PC-9 (cell line): ENCODE results near the gene DET1.

Source experiments
- EZH2 ChIP-seq: fragments of 200-600 bp; sonication (generic); IDR thresholded peaks from 2 replicates; pipeline ENCODE4 v1.8.0; 2017; ENCODE audit warnings: antibody characterized with exemption, low read depth
- TF ChIP-seq, protein P1 (sequence below): fragments of 200-600 bp; sonication (generic); conservative IDR thresholded peaks from 2 replicates; pipeline ENCODE4 v1.6.1; 2017; ENCODE audit warnings: mixed run types, antibody characterized with exemption, mild to moderate bottlenecking, moderate library complexity

DNA sequence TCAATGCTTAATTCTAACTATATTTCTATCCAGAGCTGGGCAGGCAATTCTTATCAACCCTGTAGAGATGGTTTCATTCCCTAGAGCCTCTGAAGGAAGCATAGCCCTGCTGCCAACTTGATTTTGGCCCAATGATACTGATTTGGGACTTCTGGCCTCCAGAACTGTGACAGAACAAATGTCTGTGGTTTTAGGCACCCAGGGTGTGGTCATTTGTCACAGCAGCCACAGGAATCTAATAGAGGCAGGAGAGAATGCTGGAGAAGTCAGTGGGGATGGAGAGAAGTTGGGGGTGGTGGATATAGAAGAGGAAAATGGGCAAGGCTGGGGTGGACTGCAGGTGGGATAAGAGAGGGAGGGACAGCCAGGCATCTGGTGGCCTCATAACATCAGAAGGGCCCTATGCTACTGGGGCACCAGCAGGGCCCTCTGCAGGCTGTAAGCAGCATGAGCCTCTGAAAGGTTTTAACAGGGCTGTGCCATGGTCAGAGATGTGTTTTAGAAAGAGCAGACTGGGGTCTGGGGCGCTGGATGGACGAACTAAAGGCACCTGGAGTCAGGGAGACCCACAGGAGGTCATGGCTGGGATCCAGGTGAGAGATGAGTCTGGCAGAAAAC, 59.2 kb downstream of the DET1 start:
- TF ChIP-seq, protein P1, sequence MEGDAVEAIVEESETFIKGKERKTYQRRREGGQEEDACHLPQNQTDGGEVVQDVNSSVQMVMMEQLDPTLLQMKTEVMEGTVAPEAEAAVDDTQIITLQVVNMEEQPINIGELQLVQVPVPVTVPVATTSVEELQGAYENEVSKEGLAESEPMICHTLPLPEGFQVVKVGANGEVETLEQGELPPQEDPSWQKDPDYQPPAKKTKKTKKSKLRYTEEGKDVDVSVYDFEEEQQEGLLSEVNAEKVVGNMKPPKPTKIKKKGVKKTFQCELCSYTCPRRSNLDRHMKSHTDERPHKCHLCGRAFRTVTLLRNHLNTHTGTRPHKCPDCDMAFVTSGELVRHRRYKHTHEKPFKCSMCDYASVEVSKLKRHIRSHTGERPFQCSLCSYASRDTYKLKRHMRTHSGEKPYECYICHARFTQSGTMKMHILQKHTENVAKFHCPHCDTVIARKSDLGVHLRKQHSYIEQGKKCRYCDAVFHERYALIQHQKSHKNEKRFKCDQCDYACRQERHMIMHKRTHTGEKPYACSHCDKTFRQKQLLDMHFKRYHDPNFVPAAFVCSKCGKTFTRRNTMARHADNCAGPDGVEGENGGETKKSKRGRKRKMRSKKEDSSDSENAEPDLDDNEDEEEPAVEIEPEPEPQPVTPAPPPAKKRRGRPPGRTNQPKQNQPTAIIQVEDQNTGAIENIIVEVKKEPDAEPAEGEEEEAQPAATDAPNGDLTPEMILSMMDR, result no peak
- no peak for TF ChIP-seq EZH2
